WTC11 (cell line): ENCODE results near the gene FITM2. TPM values are rescaled to one million over a fixed set of nuclear protein-coding genes. Genes with fewer than 3 reads are reported as not detected.

ENCODE experiments used
- ATAC-seq: fragments of 200-7000 bp; cut with Tn5 transposase; 2 replicates; pipeline ENCODE4 v1.10.0; 2021; ENCODE audit warnings: mild to moderate bottlenecking, moderate library complexity
- CTCF ChIA-PET: fragments of 300-600 bp; sonication (Branson Sonifier 250); formaldehyde crosslinking; loops from one replicate; lab custom pipeline; 2021; ENCODE audit warnings: antibody characterized with exemption; lab: Charles Lee
- POLR2A ChIA-PET: fragments of 350-600 bp; sonication (Branson Sonifier 250); formaldehyde crosslinking; loops from one replicate; lab custom pipeline; 2021; ENCODE audit warnings: antibody characterized with exemption; lab: Charles Lee
- DNase-seq: peaks from one replicate; pipeline ENCODE4 v3.0.0; 2021; ENCODE audit warnings: low spot score
- H3K27ac Mint-ChIP-seq: 2 replicates; pipeline ENCODE4 v1.8.0; 2021; ENCODE audit warnings: mixed read lengths
- H3K27me3 Mint-ChIP-seq: 2 replicates; pipeline ENCODE4 v1.8.0; 2021; ENCODE audit warnings: low read depth, mild to moderate bottlenecking, moderate library complexity, mixed read lengths
- H3K36me3 Mint-ChIP-seq: 2 replicates; pipeline ENCODE4 v1.8.0; 2021; ENCODE audit warnings: mixed read lengths
- H3K4me1 Mint-ChIP-seq: 2 replicates; pipeline ENCODE4 v1.8.0; 2022; ENCODE audit warnings: mixed read lengths
- H3K4me3 Mint-ChIP-seq: 2 replicates; pipeline ENCODE4 v1.8.0; 2021; ENCODE audit warnings: mild to moderate bottlenecking, moderate library complexity, mixed read lengths
- H3K9me3 Mint-ChIP-seq: 2 replicates; pipeline ENCODE4 v1.8.0; 2021; ENCODE audit warnings: mixed read lengths
- CREM ChIP-seq: sonication (generic); formaldehyde crosslinking; IDR thresholded peaks from 2 replicates; pipeline ENCODE4 v1.8.1; 2022; ENCODE audit warnings: mild to moderate bottlenecking, missing genetic modification reagents, moderate library complexity
- CTCF ChIP-seq: fragments of 200-600 bp; IDR thresholded peaks from 2 replicates; pipeline ENCODE4 v1.8.0; 2022; ENCODE audit warnings: antibody characterized with exemption
- E2F5 ChIP-seq: sonication (generic); formaldehyde crosslinking; IDR thresholded peaks from 2 replicates; pipeline ENCODE4 v1.8.1; 2022; ENCODE audit warnings: mild to moderate bottlenecking, moderate library complexity, missing genetic modification reagents
- ELF4 ChIP-seq: sonication (generic); formaldehyde crosslinking; IDR thresholded peaks from 2 replicates; pipeline ENCODE4 v1.8.1; 2022; ENCODE audit warnings: low read depth, mild to moderate bottlenecking, moderate library complexity, missing genetic modification reagents
- ESRRA ChIP-seq: sonication (generic); formaldehyde crosslinking; IDR thresholded peaks from 2 replicates; pipeline ENCODE4 v1.8.1; 2022; ENCODE audit warnings: mild to moderate bottlenecking, missing genetic modification reagents, borderline replicate concordance
- GABPB1 ChIP-seq: sonication (generic); formaldehyde crosslinking; IDR thresholded peaks from 2 replicates; pipeline ENCODE4 v1.8.1; 2023; ENCODE audit warnings: mild to moderate bottlenecking, missing genetic modification reagents
- GRHL2 ChIP-seq: fragments of 250-450 bp; sonication (Bioruptor Pico); IDR thresholded peaks from 2 replicates; pipeline ENCODE4 v1.8.0; 2022; ENCODE audit warnings: mild to moderate bottlenecking, moderate library complexity; ENCODE audit not compliant: insufficient replicate concordance, severe bottlenecking
- JAZF1 ChIP-seq: fragments of 250-450 bp; sonication (Bioruptor Pico); IDR thresholded peaks from 2 replicates; pipeline ENCODE4 v1.9.0; 2021; ENCODE audit warnings: moderate library complexity, mild to moderate bottlenecking, inconsistent platforms
- MYBL2 ChIP-seq: sonication (generic); formaldehyde crosslinking; IDR thresholded peaks from 2 replicates; pipeline ENCODE4 v1.8.1; 2023; ENCODE audit warnings: mild to moderate bottlenecking, moderate library complexity, missing genetic modification reagents
- NFYB ChIP-seq: sonication (generic); formaldehyde crosslinking; conservative IDR thresholded peaks from 2 replicates; pipeline ENCODE4 v1.8.0; 2022; ENCODE audit warnings: low read depth, missing genetic modification reagents
- NR2C2 ChIP-seq: sonication (generic); formaldehyde crosslinking; IDR thresholded peaks from 2 replicates; pipeline ENCODE4 v1.8.0; 2022; ENCODE audit warnings: mild to moderate bottlenecking, missing genetic modification reagents
- OVOL2 ChIP-seq: fragments of 250-450 bp; sonication (Bioruptor Pico); IDR thresholded peaks from 2 replicates; pipeline ENCODE4 v1.9.0; 2021; ENCODE audit warnings: mild to moderate bottlenecking, borderline replicate concordance
- SMAD4 ChIP-seq: sonication (generic); formaldehyde crosslinking; IDR thresholded peaks from 2 replicates; pipeline ENCODE4 v1.8.0; 2022; ENCODE audit warnings: mild to moderate bottlenecking, missing genetic modification reagents
- STAT6 ChIP-seq: sonication (generic); formaldehyde crosslinking; conservative IDR thresholded peaks from 2 replicates; pipeline ENCODE4 v1.8.1; 2023; ENCODE audit warnings: mild to moderate bottlenecking, low read depth, missing genetic modification reagents, moderate library complexity
- TCF7 ChIP-seq: sonication (generic); formaldehyde crosslinking; IDR thresholded peaks from 2 replicates; pipeline ENCODE4 v1.8.0; 2022; ENCODE audit warnings: mild to moderate bottlenecking, low read depth, missing genetic modification reagents, moderate library complexity
- TEAD1 ChIP-seq: sonication (generic); formaldehyde crosslinking; IDR thresholded peaks from 2 replicates; pipeline ENCODE4 v1.8.0; 2022; ENCODE audit warnings: mild to moderate bottlenecking, missing genetic modification reagents
- ZBTB21 ChIP-seq: sonication (generic); formaldehyde crosslinking; IDR thresholded peaks from 2 replicates; pipeline ENCODE4 v1.8.1; 2023; ENCODE audit warnings: mild to moderate bottlenecking, missing genetic modification reagents, borderline replicate concordance
- ZMAT4 ChIP-seq: fragments of 250-450 bp; sonication (Bioruptor Pico); IDR thresholded peaks from 2 replicates; pipeline ENCODE4 v1.9.0; 2021; ENCODE audit warnings: mild to moderate bottlenecking
- ZNF219 ChIP-seq: sonication (generic); formaldehyde crosslinking; IDR thresholded peaks from 2 replicates; pipeline ENCODE4 v1.8.0; 2023; ENCODE audit warnings: missing genetic modification reagents, mild to moderate bottlenecking, borderline replicate concordance
- ZNF317 ChIP-seq: sonication (generic); formaldehyde crosslinking; IDR thresholded peaks from 2 replicates; pipeline ENCODE4 v1.8.1; 2023; ENCODE audit warnings: low read depth, mild to moderate bottlenecking, moderate library complexity, missing genetic modification reagents, borderline replicate concordance
- ZNF396 ChIP-seq: fragments of 250-450 bp; sonication (Bioruptor Pico); IDR thresholded peaks from 2 replicates; pipeline ENCODE4 v1.8.0; 2021; ENCODE audit warnings: mild to moderate bottlenecking, moderate library complexity, borderline replicate concordance
- ZNF423 ChIP-seq: fragments of 250-450 bp; sonication (Bioruptor Pico); IDR thresholded peaks from 2 replicates; pipeline ENCODE4 v2.1.2; 2022; ENCODE audit warnings: mild to moderate bottlenecking, moderate library complexity
- ZNF532 ChIP-seq: fragments of 250-450 bp; sonication (Bioruptor Pico); IDR thresholded peaks from 2 replicates; pipeline ENCODE4 v1.9.0; 2021; ENCODE audit warnings: mild to moderate bottlenecking, borderline replicate concordance
- total RNA-seq: library from RNA; stranded (reverse); gene quantifications from 3 replicates; pipeline ENCODE4 v1.2.3, GENCODE V29; 2021
- TF ChIP-seq, protein P1 (sequence below): fragments of 250-450 bp; sonication (Bioruptor Pico); IDR thresholded peaks from 2 replicates; pipeline ENCODE4 v1.9.0; 2021; ENCODE audit warnings: mild to moderate bottlenecking

FITM2 gene
- total RNA-seq, 1 experiment from 2014 or later = 2.0 TPM

DNA sequence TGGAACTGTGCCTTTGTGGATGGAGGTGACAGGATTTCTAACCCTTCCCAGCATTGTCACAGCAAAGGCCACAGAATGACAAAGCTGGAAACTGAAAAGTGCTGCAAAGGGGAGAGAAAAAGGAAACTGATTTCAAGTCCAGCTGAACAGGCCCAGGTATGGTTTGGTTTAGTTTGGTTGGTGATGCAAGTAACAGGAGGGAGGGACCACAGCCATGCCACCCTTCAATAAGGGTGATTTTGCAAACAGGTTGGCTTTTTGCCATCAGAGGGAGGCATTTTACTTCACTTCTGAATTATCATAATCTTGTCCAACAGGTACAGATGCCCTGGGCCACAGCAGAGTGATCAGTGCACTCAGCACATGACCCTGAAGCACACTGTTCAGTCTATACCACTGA, 6.6 kb downstream of the FITM2 start:
- ChIA-PET POLR2A (no interaction called here), CTCF (no interaction called here)
- no peaks in the 10 kb centered on the region for H3K36me3 Mint-ChIP-seq
- DNase-seq = no peak
- H3K27me3 Mint-ChIP-seq = no peaks in the 10 kb centered on the region; the same call in 1 of the 2 replicates
- H3K4me3 Mint-ChIP-seq = no peak overlapping the region
- no peaks in the 10 kb centered on the region for H3K9me3 Mint-ChIP-seq
- H3K4me1 Mint-ChIP-seq = no peaks in the 10 kb centered on the region
- no peak overlapping the region for H3K27ac Mint-ChIP-seq
- ATAC-seq = no peak
- no peak for TF ChIP-seq GRHL2
- TF ChIP-seq TEAD1 (CRISPR knock-in tag) = no peak
- TF ChIP-seq SMAD4 (CRISPR knock-in tag) = no peak
- TF ChIP-seq ZNF219 (CRISPR knock-in tag) = no peak
- no peak for TF ChIP-seq STAT6 (CRISPR knock-in tag)
- no peak for TF ChIP-seq JAZF1 (CRISPR knock-in tag)
- TF ChIP-seq NR2C2 = no peak
- TF ChIP-seq NFYB = no peak
- TF ChIP-seq ZBTB21 (CRISPR knock-in tag) = no peak
- no peak for TF ChIP-seq CTCF
- TF ChIP-seq ZNF423 (CRISPR knock-in tag) = no peak

DNA sequence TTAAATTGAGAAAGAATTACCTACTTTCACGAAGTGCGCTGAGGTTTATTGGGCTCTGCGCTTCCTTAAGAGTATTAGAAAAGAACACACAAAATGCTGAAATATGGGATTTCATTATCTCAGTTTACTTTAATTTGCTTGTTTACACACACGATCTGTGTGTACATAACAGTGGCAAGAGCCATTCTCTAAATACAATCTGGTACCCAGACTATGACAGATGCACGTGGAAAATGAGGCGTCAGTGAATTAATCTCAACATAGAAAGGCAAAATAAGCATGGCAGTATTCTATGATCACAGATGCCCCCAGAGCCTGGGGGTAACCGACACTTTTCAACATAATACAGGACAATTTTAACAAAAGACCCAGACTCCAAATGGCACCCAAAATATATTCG, 8.3 kb downstream of the FITM2 start:
- CTCF ChIA-PET = no interaction called here
- no peaks in the 10 kb centered on the region for H3K36me3 Mint-ChIP-seq
- POLR2A ChIA-PET = no interaction called here
- ATAC-seq (no peak), DNase-seq (no peak)
- H3K4me1 Mint-ChIP-seq = no peaks in the 10 kb centered on the region
- H3K9me3 Mint-ChIP-seq = no peaks in the 10 kb centered on the region
- no peak overlapping the region for H3K27ac Mint-ChIP-seq
- no peak overlapping the region for H3K4me3 Mint-ChIP-seq
- no peaks in the 10 kb centered on the region; the same call in 1 of the 2 replicates for H3K27me3 Mint-ChIP-seq
- TF ChIP-seq ZNF532 (CRISPR knock-in tag) (no peak), ESRRA (CRISPR knock-in tag) (no peak), ELF4 (CRISPR knock-in tag) (no peak), ZNF219 (CRISPR knock-in tag) (no peak), ZNF317 (CRISPR knock-in tag) (no peak), MYBL2 (CRISPR knock-in tag) (no peak), JAZF1 (CRISPR knock-in tag) (no peak), NR2C2 (no peak), OVOL2 (CRISPR knock-in tag) (no peak), GABPB1 (CRISPR knock-in tag) (no peak), E2F5 (no peak), TCF7 (no peak), ZNF396 (CRISPR knock-in tag) (no peak), ZMAT4 (no peak), CREM (CRISPR knock-in tag) (no peak)
- TF ChIP-seq, protein P1, sequence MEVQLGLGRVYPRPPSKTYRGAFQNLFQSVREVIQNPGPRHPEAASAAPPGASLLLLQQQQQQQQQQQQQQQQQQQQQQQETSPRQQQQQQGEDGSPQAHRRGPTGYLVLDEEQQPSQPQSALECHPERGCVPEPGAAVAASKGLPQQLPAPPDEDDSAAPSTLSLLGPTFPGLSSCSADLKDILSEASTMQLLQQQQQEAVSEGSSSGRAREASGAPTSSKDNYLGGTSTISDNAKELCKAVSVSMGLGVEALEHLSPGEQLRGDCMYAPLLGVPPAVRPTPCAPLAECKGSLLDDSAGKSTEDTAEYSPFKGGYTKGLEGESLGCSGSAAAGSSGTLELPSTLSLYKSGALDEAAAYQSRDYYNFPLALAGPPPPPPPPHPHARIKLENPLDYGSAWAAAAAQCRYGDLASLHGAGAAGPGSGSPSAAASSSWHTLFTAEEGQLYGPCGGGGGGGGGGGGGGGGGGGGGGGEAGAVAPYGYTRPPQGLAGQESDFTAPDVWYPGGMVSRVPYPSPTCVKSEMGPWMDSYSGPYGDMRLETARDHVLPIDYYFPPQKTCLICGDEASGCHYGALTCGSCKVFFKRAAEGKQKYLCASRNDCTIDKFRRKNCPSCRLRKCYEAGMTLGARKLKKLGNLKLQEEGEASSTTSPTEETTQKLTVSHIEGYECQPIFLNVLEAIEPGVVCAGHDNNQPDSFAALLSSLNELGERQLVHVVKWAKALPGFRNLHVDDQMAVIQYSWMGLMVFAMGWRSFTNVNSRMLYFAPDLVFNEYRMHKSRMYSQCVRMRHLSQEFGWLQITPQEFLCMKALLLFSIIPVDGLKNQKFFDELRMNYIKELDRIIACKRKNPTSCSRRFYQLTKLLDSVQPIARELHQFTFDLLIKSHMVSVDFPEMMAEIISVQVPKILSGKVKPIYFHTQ = no peak
